ENCODE data around the gene PIGN. TPM values are rescaled to one million over a fixed set of nuclear protein-coding genes. Genes with fewer than 3 reads are reported as not detected.

PIGN gene
- total RNA-seq, 1 donor from 2014 or later: 22.6 TPM

DNA sequence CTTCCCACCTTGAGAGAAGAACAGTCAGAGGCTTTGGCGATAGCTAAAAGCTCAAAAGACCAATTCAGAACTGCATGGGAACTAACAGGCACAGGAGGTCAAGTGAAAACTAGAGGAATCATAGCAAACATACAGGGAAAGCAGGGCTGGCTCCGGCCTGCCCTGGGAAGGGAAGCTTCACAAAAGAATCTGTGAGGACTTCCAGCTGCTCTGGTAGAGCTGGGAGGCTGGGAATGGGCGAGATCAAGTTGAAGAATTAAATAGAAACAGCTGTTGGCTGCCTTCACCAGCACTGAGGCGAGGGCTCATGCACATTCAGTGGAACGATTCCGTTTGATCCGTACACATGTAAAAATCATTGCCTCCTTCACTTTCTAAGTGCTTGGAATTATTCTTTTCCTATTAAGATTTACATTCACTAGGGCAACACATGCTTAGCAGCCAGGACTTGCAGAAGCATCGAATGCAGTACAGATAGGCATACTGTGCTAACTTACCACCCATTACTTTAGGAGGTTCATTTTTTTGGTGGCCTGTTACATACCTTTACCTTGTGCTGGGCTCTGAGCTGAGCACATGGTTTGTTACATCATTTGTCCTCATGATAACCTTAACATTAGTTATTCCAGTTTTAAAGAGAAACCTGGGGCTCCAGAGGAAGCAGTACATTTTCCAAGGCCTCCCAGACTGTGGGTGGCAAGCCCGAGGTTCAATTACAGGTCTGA is 168.7 kb downstream of the PIGN start:
- no peak for TF ChIP-seq CTCF (IDR thresholded peaks at IDR 0.05; ENCODE audit: insufficient read depth, low read length, poor library complexity, severe bottlenecking)
- Histone ChIP-seq H3K36me3 (ENCODE audit: control insufficient read depth, insufficient read depth, low read length) (no peaks in the 10 kb centered on the region), H3K27me3 (ENCODE audit: control insufficient read depth, insufficient read depth, low read length) (no peaks in the 10 kb centered on the region), H3K4me3 (ENCODE audit: low read depth, low read length) (no peak overlapping the region)
- DNase-seq (ENCODE audit: low read depth): no peak

DNA sequence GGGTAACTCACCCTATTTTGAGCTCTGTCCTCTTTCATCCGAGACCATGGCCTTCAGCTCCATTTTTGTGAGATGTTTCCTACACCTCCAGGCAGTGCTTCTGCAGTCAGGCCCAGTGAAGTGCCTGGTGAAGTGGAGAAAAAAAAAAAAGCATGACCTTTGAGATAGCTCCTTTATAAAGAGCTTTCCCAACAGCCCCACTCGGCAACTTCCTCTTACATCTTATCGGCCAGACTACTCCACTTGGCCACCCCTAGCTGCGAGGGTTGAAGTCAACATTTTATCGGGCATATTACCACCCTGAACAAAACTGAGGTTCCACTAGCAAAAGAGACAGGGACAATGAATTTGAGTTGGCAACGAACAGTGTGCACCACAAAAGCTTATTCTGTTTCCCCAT is 169.2 kb downstream of the PIGN start:
- DNase-seq (ENCODE audit: low read depth): no peak
- Histone ChIP-seq H3K36me3 (ENCODE audit: control insufficient read depth, insufficient read depth, low read length) (no peaks in the 10 kb centered on the region), H3K27me3 (ENCODE audit: control insufficient read depth, insufficient read depth, low read length) (no peaks in the 10 kb centered on the region), H3K4me3 (ENCODE audit: low read depth, low read length) (no peak overlapping the region)
- no peak for TF ChIP-seq CTCF (IDR thresholded peaks at IDR 0.05; ENCODE audit: insufficient read depth, low read length, poor library complexity, severe bottlenecking)

DNA sequence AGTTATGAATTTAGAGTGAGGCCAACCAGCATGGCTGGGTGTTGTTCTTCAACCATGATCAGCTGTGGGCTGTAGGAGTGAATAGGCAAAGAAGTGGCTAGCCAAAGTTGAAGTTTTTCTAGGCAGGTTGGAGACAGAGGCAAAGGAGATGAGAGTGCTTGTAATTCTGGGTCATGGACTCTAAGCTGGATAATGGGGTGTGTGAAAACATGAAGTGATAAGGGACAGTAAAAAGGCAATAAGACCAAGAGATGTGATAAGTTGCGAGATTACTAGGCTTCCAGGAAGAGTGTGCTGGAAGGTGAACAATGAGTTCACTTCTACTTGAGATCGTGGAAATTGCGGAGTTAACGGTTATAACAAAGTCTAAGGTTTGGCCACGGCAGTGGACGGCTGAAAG is 175.4 kb downstream of the PIGN start:
- Histone ChIP-seq H3K27me3 (ENCODE audit: control insufficient read depth, insufficient read depth, low read length) (no peaks in the 10 kb centered on the region), H3K36me3 (ENCODE audit: control insufficient read depth, insufficient read depth, low read length) (no peaks in the 10 kb centered on the region), H3K4me3 (ENCODE audit: low read depth, low read length) (no peak overlapping the region)
- TF ChIP-seq CTCF (IDR thresholded peaks at IDR 0.05; ENCODE audit: insufficient read depth, low read length, poor library complexity, severe bottlenecking): no peak
- no peak for DNase-seq (ENCODE audit: low read depth)

GRCh38 chr18:62009521-62009920 is 177.3 kb downstream of the PIGN start:
- H3K4me3 ChIP-seq (ENCODE audit: low read depth, low read length): no peak overlapping the region
- TF ChIP-seq CTCF (IDR thresholded peaks at IDR 0.05; ENCODE audit: insufficient read depth, low read length, poor library complexity, severe bottlenecking): no peak
- no peak for DNase-seq (ENCODE audit: low read depth)
- H3K36me3 ChIP-seq (ENCODE audit: control insufficient read depth, insufficient read depth, low read length): no peaks in the 10 kb centered on the region
- no peaks in the 10 kb centered on the region for H3K27me3 ChIP-seq (ENCODE audit: control insufficient read depth, insufficient read depth, low read length)

DNA sequence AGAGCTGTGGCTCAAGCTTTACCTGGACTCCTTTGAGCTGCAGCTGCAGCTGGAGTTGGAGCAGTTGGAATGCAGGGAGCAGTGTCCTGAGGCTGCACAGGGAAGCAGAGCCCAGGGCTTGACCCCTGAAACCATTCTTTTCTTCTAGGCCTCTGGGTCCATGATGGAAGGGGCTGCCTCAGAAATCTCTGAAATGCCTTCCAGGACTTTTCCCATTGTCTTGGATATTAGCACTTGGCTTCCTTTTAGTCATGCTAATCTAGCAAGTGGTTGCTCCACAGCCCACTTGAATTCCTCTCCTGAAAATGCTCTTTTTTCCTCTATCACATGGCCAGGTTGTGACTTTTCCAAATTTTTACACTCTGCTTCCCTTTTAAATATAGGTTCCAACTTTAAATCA is 185.5 kb downstream of the PIGN start:
- Histone ChIP-seq H3K27me3 (ENCODE audit: control insufficient read depth, insufficient read depth, low read length) (no peaks in the 10 kb centered on the region), H3K4me3 (ENCODE audit: low read depth, low read length) (no peak overlapping the region), H3K36me3 (ENCODE audit: control insufficient read depth, insufficient read depth, low read length) (no peaks in the 10 kb centered on the region)
- DNase-seq (ENCODE audit: low read depth): no peak
- no peak for TF ChIP-seq CTCF (IDR thresholded peaks at IDR 0.05; ENCODE audit: insufficient read depth, low read length, poor library complexity, severe bottlenecking)

GRCh38 chr18:61998957-61999356 is 187.9 kb downstream of the PIGN start:
- DNase-seq (ENCODE audit: low read depth): peak; percentile 18
- Histone ChIP-seq H3K36me3 (ENCODE audit: control insufficient read depth, insufficient read depth, low read length) (no peaks in the 10 kb centered on the region), H3K27me3 (ENCODE audit: control insufficient read depth, insufficient read depth, low read length) (no peaks in the 10 kb centered on the region), H3K4me3 (ENCODE audit: low read depth, low read length) (no peak overlapping the region)
- TF ChIP-seq CTCF (IDR thresholded peaks at IDR 0.05; ENCODE audit: insufficient read depth, low read length, poor library complexity, severe bottlenecking): no peak
